MG63 (cell line): ENCODE results near the gene TMEM248. TPM values are rescaled to one million over a fixed set of nuclear protein-coding genes. Genes with fewer than 3 reads are reported as not detected.
"Not testable (repeated sequence)": the region's sequence is repeated elsewhere in the genome, so short reads cannot be mapped to it uniquely, and the experiment has no call there.

ENCODE experiments used
- DNase-seq: peaks from one replicate; pipeline ENCODE4 v3.0.0-alpha.2; 2020
- H3K27me3 ChIP-seq: fragments of 250-450 bp; sonication (Bioruptor Pico); 2 replicates; pipeline ENCODE4 v1.5.1; 2020; ENCODE audit warnings: mild to moderate bottlenecking, moderate library complexity
- H3K36me3 ChIP-seq: fragments of 250-450 bp; sonication (Bioruptor Pico); 2 replicates; pipeline ENCODE4 v1.5.1; 2020; ENCODE audit warnings: mild to moderate bottlenecking, moderate library complexity
- H3K4me3 ChIP-seq: fragments of 250-450 bp; sonication (Bioruptor Pico); 2 replicates; pipeline ENCODE4 v1.5.1; 2020; ENCODE audit warnings: mild to moderate bottlenecking, moderate library complexity
- H3K9me3 ChIP-seq: fragments of 250-450 bp; sonication (Bioruptor Pico); 2 replicates; pipeline ENCODE4 v1.5.1; 2020; ENCODE audit warnings: mild to moderate bottlenecking, moderate library complexity
- total RNA-seq: library from RNA; depleted of rRNA; stranded (reverse); fragments of >200 nt; shearing (Covaris generic); gene quantifications from 2 replicates; pipeline ENCODE4 v1.2.3, GENCODE V29; 2014; ENCODE audit warnings: low replicate concordance; rRNA removed

TMEM248 gene
- total RNA-seq, result 42.3 and 55.4 TPM in 2 replicates

- Histone ChIP-seq H3K36me3 (peaks cover 2% of the 10 kb centered on the region; the same call in 1 of the 2 replicates), H3K27me3 (no peaks in the 10 kb centered on the region), H3K4me3 (peak within 1 kb of the TSS; percentile 76), H3K9me3 (no peaks in the 10 kb centered on the region)
- peak; percentile 88 for DNase-seq
Measured at GRCh38 chr7:66920769-66921395, at the start of gene TMEM248. Gene TMEM248 (plus strand): TSS chr7:66921225. CDS start chr7:66941866, 20,641 bp downstream.

GRCh38 chr7:66873476-66873875 lies 47.5 kb upstream of the TMEM248 start:
- no peaks in the 10 kb centered on the region for H3K9me3 ChIP-seq
- no peak for DNase-seq
- no peaks in the 10 kb centered on the region for H3K27me3 ChIP-seq
- no peaks in the 10 kb centered on the region for H3K36me3 ChIP-seq
- no peak overlapping the region for H3K4me3 ChIP-seq

- no peak for DNase-seq
- H3K27me3 ChIP-seq, result no peaks in the 10 kb centered on the region
- H3K36me3 ChIP-seq, result no peaks in the 10 kb centered on the region
- H3K9me3 ChIP-seq, result no peaks in the 10 kb centered on the region
- no peak overlapping the region for H3K4me3 ChIP-seq
Measured at GRCh38 chr7:66877577-66878300, 43.3 kb upstream of the TMEM248 start.

GRCh38 chr7:66878301-66878685 lies 42.7 kb upstream of the TMEM248 start:
- DNase-seq, H3K4me3 ChIP-seq, H3K36me3 ChIP-seq, H3K9me3 ChIP-seq, H3K27me3 ChIP-seq: not testable (repeated sequence)

- Histone ChIP-seq H3K27me3 (no peaks in the 10 kb centered on the region), H3K36me3 (no peaks in the 10 kb centered on the region), H3K4me3 (no peak overlapping the region), H3K9me3 (no peaks in the 10 kb centered on the region)
- no peak for DNase-seq
Measured at GRCh38 chr7:66880053-66880452, 41.0 kb upstream of the TMEM248 start.

GRCh38 chr7:66880577-66880976 lies 40.4 kb upstream of the TMEM248 start:
- not testable (repeated sequence) for H3K9me3 ChIP-seq, H3K27me3 ChIP-seq, H3K4me3 ChIP-seq, H3K36me3 ChIP-seq, DNase-seq

GRCh38 chr7:66883716-66884115 lies 37.3 kb upstream of the TMEM248 start:
- H3K4me3 ChIP-seq, result no peak overlapping the region
- no peaks in the 10 kb centered on the region for H3K27me3 ChIP-seq
- no peak for DNase-seq
- H3K9me3 ChIP-seq, result no peaks in the 10 kb centered on the region
- H3K36me3 ChIP-seq, result no peaks in the 10 kb centered on the region

- not testable (repeated sequence) for DNase-seq, H3K4me3 ChIP-seq, H3K36me3 ChIP-seq, H3K9me3 ChIP-seq, H3K27me3 ChIP-seq
Measured at GRCh38 chr7:66884556-66884955, 36.5 kb upstream of the TMEM248 start.

- no peak for DNase-seq
- Histone ChIP-seq H3K36me3 (no peaks in the 10 kb centered on the region), H3K9me3 (no peaks in the 10 kb centered on the region), H3K4me3 (no peak overlapping the region), H3K27me3 (no peaks in the 10 kb centered on the region)
Measured at GRCh38 chr7:66886152-66886551, 34.9 kb upstream of the TMEM248 start.

- H3K9me3 ChIP-seq, H3K36me3 ChIP-seq, DNase-seq, H3K27me3 ChIP-seq, H3K4me3 ChIP-seq: not testable (repeated sequence)
Measured at GRCh38 chr7:66888223-66888622, 32.8 kb upstream of the TMEM248 start.

GRCh38 chr7:66894463-66895080 lies 26.5 kb upstream of the TMEM248 start:
- no peaks in the 10 kb centered on the region for H3K36me3 ChIP-seq
- H3K9me3 ChIP-seq, result no peaks in the 10 kb centered on the region
- H3K4me3 ChIP-seq, result no peak overlapping the region
- H3K27me3 ChIP-seq, result no peaks in the 10 kb centered on the region
- peak; percentile 37 for DNase-seq

- H3K36me3 ChIP-seq, result no peaks in the 10 kb centered on the region
- no peak for DNase-seq
- H3K9me3 ChIP-seq, result no peaks in the 10 kb centered on the region
- H3K4me3 ChIP-seq, result no peak overlapping the region
- H3K27me3 ChIP-seq, result no peaks in the 10 kb centered on the region
Measured at GRCh38 chr7:66896441-66896840, 24.6 kb upstream of the TMEM248 start.

- no peak for DNase-seq
- Histone ChIP-seq H3K36me3 (no peaks in the 10 kb centered on the region), H3K4me3 (no peak overlapping the region), H3K27me3 (no peaks in the 10 kb centered on the region), H3K9me3 (no peaks in the 10 kb centered on the region)
Measured at GRCh38 chr7:66899552-66900280, 21.3 kb upstream of the TMEM248 start.

- Histone ChIP-seq H3K9me3 (no peaks in the 10 kb centered on the region), H3K36me3 (no peaks in the 10 kb centered on the region), H3K4me3 (no peak overlapping the region), H3K27me3 (no peaks in the 10 kb centered on the region)
- no peak for DNase-seq
Measured at GRCh38 chr7:66901941-66902843, 18.8 kb upstream of the TMEM248 start.

- H3K27me3 ChIP-seq, result no peaks in the 10 kb centered on the region
- DNase-seq, result no peak
- H3K4me3 ChIP-seq, result no peak overlapping the region
- H3K36me3 ChIP-seq, result no peaks in the 10 kb centered on the region
- H3K9me3 ChIP-seq, result no peaks in the 10 kb centered on the region
Measured at GRCh38 chr7:66902844-66903180, 18.2 kb upstream of the TMEM248 start.

- no peaks in the 10 kb centered on the region for H3K27me3 ChIP-seq
- no peak for DNase-seq
- no peaks in the 10 kb centered on the region for H3K9me3 ChIP-seq
- H3K36me3 ChIP-seq, result no peaks in the 10 kb centered on the region
- no peak overlapping the region for H3K4me3 ChIP-seq
Measured at GRCh38 chr7:66903360-66904062, 17.5 kb upstream of the TMEM248 start.
